GM23248 (cell line): ENCODE results near the gene SLC22A3. TPM values are rescaled to one million over a fixed set of nuclear protein-coding genes. Genes with fewer than 3 reads are reported as not detected.
"Not testable (repeated sequence)": the region's sequence is repeated elsewhere in the genome, so short reads cannot be mapped to it uniquely, and the experiment has no call there.

Source experiments
- DNase-seq: peaks from one replicate; pipeline ENCODE4 v3.0.0-alpha.2; 2015
- H2AFZ ChIP-seq: fragments of 200-600 bp; sonication (generic); 2 replicates; pipeline ENCODE4 v1.6.1; 2016; ENCODE audit warnings: antibody characterized with exemption
- H3F3A ChIP-seq: fragments of 200-600 bp; sonication (generic); 2 replicates; pipeline ENCODE4 v1.6.1; 2016; ENCODE audit warnings: mild to moderate bottlenecking, antibody characterized with exemption, mixed run types; ENCODE audit not compliant: insufficient read depth
- H3K27ac ChIP-seq: fragments of 200-600 bp; sonication (generic); 2 replicates; pipeline ENCODE4 v1.5.1; 2016; ENCODE audit warnings: mild to moderate bottlenecking
- H3K27me3 ChIP-seq: fragments of 200-600 bp; sonication (generic); replicated peaks from 2 replicates; pipeline ENCODE4 v1.6.1; 2016; ENCODE audit warnings: mild to moderate bottlenecking; ENCODE audit not compliant: insufficient read depth
- H3K36me3 ChIP-seq: fragments of 200-600 bp; sonication (generic); 2 replicates; pipeline ENCODE4 v1.6.1; 2016; ENCODE audit warnings: low read depth, mild to moderate bottlenecking
- H3K4me1 ChIP-seq: fragments of 200-600 bp; sonication (generic); 2 replicates; pipeline ENCODE4 v1.6.1; 2016; ENCODE audit warnings: mild to moderate bottlenecking; ENCODE audit not compliant: insufficient read depth
- H3K4me2 ChIP-seq: fragments of 200-600 bp; sonication (generic); one replicate; pipeline ENCODE4 v1.6.1; 2016; ENCODE audit warnings: mild to moderate bottlenecking; ENCODE audit not compliant: unreplicated experiment
- H3K4me3 ChIP-seq: fragments of 200-600 bp; sonication (generic); 2 replicates; pipeline ENCODE4 v1.5.1; 2016; ENCODE audit warnings: mild to moderate bottlenecking
- H3K79me2 ChIP-seq: fragments of 200-600 bp; sonication (generic); 2 replicates; pipeline ENCODE4 v1.6.1; 2016; ENCODE audit warnings: mild to moderate bottlenecking; ENCODE audit not compliant: insufficient read depth
- H3K9ac ChIP-seq: fragments of 200-600 bp; sonication (generic); 2 replicates; pipeline ENCODE4 v1.6.1; 2016; ENCODE audit warnings: mild to moderate bottlenecking
- H3K9me2 ChIP-seq: fragments of 200-600 bp; sonication (generic); 2 replicates; pipeline ENCODE4 v1.6.1; 2016; ENCODE audit warnings: mixed run types, mild to moderate bottlenecking, moderate library complexity; ENCODE audit not compliant: insufficient read depth
- H3K9me3 ChIP-seq: fragments of 200-600 bp; sonication (generic); one replicate; pipeline ENCODE4 v1.6.1; 2017; ENCODE audit warnings: low read depth
- H4K20me1 ChIP-seq: fragments of 200-600 bp; sonication (generic); 2 replicates; pipeline ENCODE4 v1.6.0; 2016; ENCODE audit not compliant: insufficient read depth
- EZH2 ChIP-seq: fragments of 200-600 bp; sonication (generic); IDR thresholded peaks from 2 replicates; pipeline ENCODE4 v1.6.1; 2018; ENCODE audit warnings: antibody characterized with exemption, mild to moderate bottlenecking; ENCODE audit not compliant: insufficient read depth, poor library complexity, severe bottlenecking
- EZH2phosphoT487 ChIP-seq: fragments of 200-600 bp; sonication (generic); IDR thresholded peaks from 2 replicates; pipeline ENCODE4 v1.6.1; 2018; ENCODE audit warnings: antibody characterized with exemption, moderate library complexity, mild to moderate bottlenecking, low read depth; ENCODE audit not compliant: insufficient read depth
- WGBS, 2 experiments: methylation state at CpG; one replicate each; pipeline ENCODE4 v1.1.6; 2015 to 2017; ENCODE audit warnings: low lambda C conversion rate in 2 of 2, low coverage in 1 of 2; ENCODE audit errors: missing lambda C conversion rate in 2 of 2; 5-methylcytosine and 5-hydroxymethylcytosine counted together
- in situ Hi-C: fragments of 300-500 bp; cut with MboI; formaldehyde crosslinking; loops from 2 replicates; pipeline ENCODE4 v1.15.0; 2020
- polyA plus RNA-seq: library from polyadenylated mRNA; unstranded; fragments of >200 nt; fragmentation: Nextera tagmentation; extraction: Ambion mirVana; gene quantifications from 2 replicates; pipeline ENCODE4 v1.2.1, GENCODE V29; 2016
- total RNA-seq: library from RNA; depleted of rRNA; stranded (reverse); fragments of >200 nt; shearing (Covaris generic); gene quantifications from 2 replicates; pipeline ENCODE4 v1.2.3, GENCODE V29; 2014; rRNA removed

Gene SLC22A3, protein sequence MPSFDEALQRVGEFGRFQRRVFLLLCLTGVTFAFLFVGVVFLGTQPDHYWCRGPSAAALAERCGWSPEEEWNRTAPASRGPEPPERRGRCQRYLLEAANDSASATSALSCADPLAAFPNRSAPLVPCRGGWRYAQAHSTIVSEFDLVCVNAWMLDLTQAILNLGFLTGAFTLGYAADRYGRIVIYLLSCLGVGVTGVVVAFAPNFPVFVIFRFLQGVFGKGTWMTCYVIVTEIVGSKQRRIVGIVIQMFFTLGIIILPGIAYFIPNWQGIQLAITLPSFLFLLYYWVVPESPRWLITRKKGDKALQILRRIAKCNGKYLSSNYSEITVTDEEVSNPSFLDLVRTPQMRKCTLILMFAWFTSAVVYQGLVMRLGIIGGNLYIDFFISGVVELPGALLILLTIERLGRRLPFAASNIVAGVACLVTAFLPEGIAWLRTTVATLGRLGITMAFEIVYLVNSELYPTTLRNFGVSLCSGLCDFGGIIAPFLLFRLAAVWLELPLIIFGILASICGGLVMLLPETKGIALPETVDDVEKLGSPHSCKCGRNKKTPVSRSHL
- not detected in 2 replicates for total RNA-seq
- polyA plus RNA-seq: not detected in 2 replicates

DNA sequence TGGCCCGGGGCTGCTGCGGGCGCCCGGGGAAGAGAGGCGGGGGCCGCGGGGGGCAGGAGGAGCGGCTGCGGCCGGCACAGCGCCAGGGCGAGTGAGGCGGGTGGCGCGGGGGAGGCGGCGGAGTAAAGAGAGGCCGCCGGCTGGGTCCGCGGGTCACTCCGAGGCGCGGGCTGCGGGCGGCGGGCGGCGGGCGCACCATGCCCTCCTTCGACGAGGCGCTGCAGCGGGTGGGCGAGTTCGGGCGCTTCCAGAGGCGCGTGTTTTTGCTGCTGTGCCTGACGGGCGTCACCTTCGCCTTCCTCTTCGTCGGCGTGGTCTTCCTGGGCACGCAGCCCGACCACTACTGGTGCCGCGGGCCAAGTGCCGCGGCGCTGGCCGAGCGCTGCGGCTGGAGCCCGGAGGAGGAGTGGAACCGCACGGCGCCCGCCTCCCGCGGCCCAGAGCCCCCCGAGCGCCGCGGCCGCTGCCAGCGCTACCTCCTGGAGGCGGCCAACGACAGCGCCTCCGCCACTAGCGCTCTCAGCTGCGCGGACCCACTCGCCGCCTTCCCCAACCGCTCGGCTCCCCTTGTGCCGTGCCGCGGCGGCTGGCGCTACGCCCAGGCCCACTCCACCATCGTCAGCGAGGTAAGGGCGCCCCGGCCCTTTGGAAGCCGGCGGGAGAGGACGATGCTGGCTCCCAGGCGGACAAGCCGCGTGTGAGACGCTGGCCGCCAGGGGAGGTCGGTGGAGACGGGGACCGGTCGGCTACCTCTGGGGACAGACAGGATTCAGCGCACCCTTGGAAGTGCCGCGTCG is at the start of gene SLC22A3:
TSS of gene SLC22A3 (plus strand) at position 156 of the 797 bp plus-strand sequence. CDS start at position 198, 42 bp downstream.
- no peak for TF ChIP-seq EZH2
- TF ChIP-seq EZH2phosphoT487: no peak
- WGBS, 2 experiments: 2 to 3% methylated on average over 58 to 65 of the region's 105 CpGs
- Histone ChIP-seq H3K27ac (no peak within 1 kb of the TSS), H3K4me2 (peak within 1 kb of the TSS; percentile 62), H3F3A (no peaks in the 10 kb centered on the region), H3K36me3 (no peaks in the 10 kb centered on the region), H2AFZ (no peak within 1 kb of the TSS), H3K79me2 (no peaks in the 10 kb centered on the region), H3K27me3 (peaks cover 27% of the 10 kb centered on the region), H3K9me2 (no peaks in the 10 kb centered on the region), H3K4me1 (no peaks in the 10 kb centered on the region), H3K9ac (no peak within 1 kb of the TSS), H3K9me3 (no peaks in the 10 kb centered on the region), H4K20me1 (no peaks in the 10 kb centered on the region), H3K4me3 (peak within 1 kb of the TSS; percentile 48)
- DNase-seq: peak; percentile 24
- in situ Hi-C loops: no loop called here

DNA sequence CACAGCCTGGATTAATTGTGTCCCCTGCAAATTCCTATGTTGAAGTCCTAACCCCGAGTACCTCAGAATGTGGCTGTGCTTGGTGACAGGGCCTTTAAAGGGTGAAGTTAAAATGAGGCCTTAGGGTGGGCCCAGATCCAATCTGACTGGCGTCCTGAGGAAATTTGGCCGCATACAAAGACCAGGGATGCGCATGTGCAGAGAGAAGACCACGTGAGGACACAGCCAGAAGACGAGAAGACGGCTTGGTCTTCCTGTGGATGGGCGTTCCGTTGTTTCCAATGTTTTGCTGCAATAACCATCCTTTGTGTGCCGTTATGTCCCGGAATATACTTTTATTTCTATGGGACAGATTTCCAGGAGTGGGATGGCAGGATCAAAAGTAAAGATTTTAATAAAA is 48.6 kb upstream of the SLC22A3 start:
- Histone ChIP-seq H3K4me1 (no peaks in the 10 kb centered on the region), H3K27ac (no peak overlapping the region), H3K79me2 (no peaks in the 10 kb centered on the region), H3K4me3 (no peak overlapping the region), H3F3A (no peaks in the 10 kb centered on the region), H3K4me2 (no peak overlapping the region), H2AFZ (no peak overlapping the region), H3K36me3 (no peaks in the 10 kb centered on the region), H3K9ac (no peak overlapping the region), H3K27me3 (no peaks in the 10 kb centered on the region), H4K20me1 (no peaks in the 10 kb centered on the region), H3K9me2 (no peaks in the 10 kb centered on the region), H3K9me3 (no peaks in the 10 kb centered on the region)
- in situ Hi-C loops: no loop called here
- DNase-seq: no peak
- WGBS, 2 experiments: 85% methylated on average over 11 of the region's 11 CpGs
- TF ChIP-seq EZH2phosphoT487: no peak
- TF ChIP-seq EZH2: no peak

DNA sequence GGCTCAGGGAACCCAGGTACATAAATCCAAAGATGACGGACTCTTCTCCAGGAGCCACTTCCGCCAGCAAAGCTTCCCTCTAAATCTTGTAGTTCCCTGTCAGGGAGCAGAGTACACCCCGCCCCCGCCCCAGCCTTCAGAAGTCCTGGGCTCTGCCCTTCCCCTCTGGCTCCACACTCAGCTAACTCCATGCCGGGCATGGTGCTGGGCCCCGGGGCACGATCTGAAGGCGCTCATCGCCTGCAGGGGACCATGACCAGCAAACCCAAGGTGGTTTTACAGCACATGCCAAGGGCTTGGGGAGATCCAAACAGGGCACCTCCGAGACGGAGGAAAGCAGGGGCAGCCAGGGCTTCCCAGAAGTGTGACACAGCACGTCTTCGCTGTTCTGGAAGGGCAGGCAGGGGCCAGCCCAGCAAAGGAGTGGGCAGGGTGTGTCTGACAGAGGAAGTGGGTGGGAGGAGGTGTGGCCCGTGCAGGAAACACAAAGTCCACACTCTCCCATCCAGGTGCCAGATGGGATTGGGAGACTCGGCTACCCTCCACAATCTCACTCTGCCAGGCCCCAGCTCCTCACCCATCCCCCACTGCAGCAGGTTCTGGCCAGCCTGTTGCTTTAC is 48.0 kb upstream of the SLC22A3 start:
- Histone ChIP-seq H3K9ac (no peak overlapping the region), H2AFZ (no peak overlapping the region), H3K4me3 (no peak overlapping the region), H3F3A (no peaks in the 10 kb centered on the region), H3K27ac (no peak overlapping the region), H4K20me1 (no peaks in the 10 kb centered on the region), H3K9me3 (no peaks in the 10 kb centered on the region), H3K4me2 (no peak overlapping the region), H3K4me1 (no peaks in the 10 kb centered on the region), H3K36me3 (no peaks in the 10 kb centered on the region), H3K79me2 (no peaks in the 10 kb centered on the region), H3K27me3 (no peaks in the 10 kb centered on the region), H3K9me2 (no peaks in the 10 kb centered on the region)
- TF ChIP-seq EZH2phosphoT487 (no peak), EZH2 (no peak)
- DNase-seq: no peak
- in situ Hi-C loops: no loop called here
- WGBS, 2 experiments: 70 to 81% methylated on average over 13 to 15 of the region's 15 CpGs

DNA sequence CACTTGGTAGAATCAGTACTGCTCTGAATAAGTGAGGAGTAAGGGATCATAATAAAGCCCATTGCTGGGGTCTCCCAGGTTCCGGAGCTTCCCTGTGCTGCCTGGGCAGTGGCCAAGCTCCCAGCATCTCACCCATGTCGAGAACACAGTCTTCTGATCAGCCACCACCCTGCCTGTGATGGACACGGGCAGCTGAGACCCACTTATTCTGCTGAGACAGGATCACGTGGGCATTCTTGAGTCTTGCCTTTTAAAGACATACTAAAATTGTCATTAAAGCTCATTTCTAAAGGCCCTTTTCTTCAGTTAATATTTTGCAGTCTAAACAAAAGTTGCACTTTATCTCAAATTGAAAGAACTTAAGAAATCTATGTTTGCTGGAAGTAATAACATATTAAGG is 46.8 kb upstream of the SLC22A3 start:
- Histone ChIP-seq H3K4me3 (no peak overlapping the region), H3K4me2 (no peak overlapping the region), H4K20me1 (no peaks in the 10 kb centered on the region), H3K79me2 (no peaks in the 10 kb centered on the region), H3K9me3 (no peaks in the 10 kb centered on the region), H3F3A (no peaks in the 10 kb centered on the region), H3K4me1 (no peaks in the 10 kb centered on the region), H3K9ac (no peak overlapping the region), H3K27ac (no peak overlapping the region), H3K9me2 (no peaks in the 10 kb centered on the region), H2AFZ (no peak overlapping the region), H3K27me3 (no peaks in the 10 kb centered on the region), H3K36me3 (no peaks in the 10 kb centered on the region)
- TF ChIP-seq EZH2phosphoT487: no peak
- TF ChIP-seq EZH2: no peak
- 25 to 27% methylated on average over 4 of the region's 4 CpGs for WGBS, 2 experiments
- in situ Hi-C loops: no loop called here
- DNase-seq: no peak

DNA sequence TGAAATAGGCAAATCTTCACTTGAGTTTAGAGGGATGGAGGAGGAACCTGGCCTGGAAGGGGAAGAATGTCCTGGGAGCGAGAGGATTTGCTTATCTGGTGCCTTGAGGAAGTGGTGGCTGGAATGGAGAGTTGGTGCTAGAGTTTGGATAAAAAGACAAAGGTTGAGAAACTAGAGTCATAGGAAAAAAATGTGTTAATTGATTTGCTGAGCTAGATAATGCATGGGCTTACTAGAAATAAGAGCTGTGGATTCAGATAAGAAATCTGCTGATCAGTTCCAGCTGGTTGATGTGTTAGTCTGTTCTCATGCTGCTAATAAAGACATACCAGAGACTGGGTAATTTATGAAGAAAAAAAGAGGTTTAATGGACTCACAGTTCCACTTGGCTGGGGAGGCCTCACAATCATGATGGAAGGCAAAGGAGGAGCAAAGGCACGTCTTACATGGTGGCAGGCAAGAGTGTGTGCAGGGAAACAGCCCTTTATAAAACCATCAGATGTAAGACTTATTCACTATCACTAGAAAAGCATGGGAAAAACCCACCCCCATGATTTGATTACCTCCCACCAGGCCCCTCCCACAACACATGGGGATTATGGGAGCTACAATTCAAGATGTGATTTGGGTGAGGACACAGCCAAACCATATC is 45.6 kb upstream of the SLC22A3 start:
- H3K4me3 ChIP-seq, H3K4me2 ChIP-seq, in situ Hi-C loops, H3K9ac ChIP-seq, H3K36me3 ChIP-seq, H3K27ac ChIP-seq, DNase-seq, H3K9me2 ChIP-seq, H3K9me3 ChIP-seq, H2AFZ ChIP-seq, H4K20me1 ChIP-seq, H3K79me2 ChIP-seq, H3K27me3 ChIP-seq, H3K4me1 ChIP-seq, H3F3A ChIP-seq: not testable (repeated sequence)
- 45 to 66% methylated on average over 2 of the region's 2 CpGs for WGBS, 2 experiments
